Activated T-helper 2 cell treated with anti-CD3 and anti-CD28 coated beads, Interferon-gamma antibody, Interleukin-2, Interleukin-4, amounts not matched to agents 10 μg/mL and 5 μg/mL and 100 μg/mL, durations not matched to agents 14 hours and 24 hours and 36 hours (primary cell): ENCODE results near the gene SEPTIN2. TPM values are rescaled to one million over a fixed set of nuclear protein-coding genes. Genes with fewer than 3 reads are reported as not detected.
"Not testable (repeated sequence)": the region's sequence is repeated elsewhere in the genome, so short reads cannot be mapped to it uniquely, and the experiment has no call there.

Experiments
- DNase-seq: peaks from one replicate; pipeline ENCODE4 v3.0.0; 2021; ENCODE audit warnings: low spot score
- H3K27ac Mint-ChIP-seq: one replicate; pipeline ENCODE4 v1.8.0; 2021; ENCODE audit warnings: mixed read lengths
- H3K27me3 Mint-ChIP-seq: one replicate; pipeline ENCODE4 v1.8.0; 2021; ENCODE audit warnings: low read depth, mixed read lengths
- H3K36me3 Mint-ChIP-seq: one replicate; pipeline ENCODE4 v1.8.0; 2021; ENCODE audit warnings: low read depth, mixed read lengths
- H3K4me1 Mint-ChIP-seq: one replicate; pipeline ENCODE4 v1.8.0; 2021; ENCODE audit warnings: low read depth, mixed read lengths
- H3K4me3 Mint-ChIP-seq: one replicate; pipeline ENCODE4 v1.8.0; 2021; ENCODE audit warnings: low read depth, mild to moderate bottlenecking, moderate library complexity, mixed read lengths
- H3K9me3 Mint-ChIP-seq: one replicate; pipeline ENCODE4 v1.8.0; 2021; ENCODE audit warnings: mixed read lengths
- intact Hi-C: fragments of 100-400 bp; cut with micrococcal nuclease; formaldehyde crosslinking; loops from one replicate; pipeline ENCODE4 v1.15.1; 2023
- total RNA-seq: library from RNA; stranded (reverse); gene quantifications from 2 replicates; pipeline ENCODE4 v1.2.3, GENCODE V29; 2022

Gene SEPTIN2
- total RNA-seq, 1 donor from 2014 or later = 231 TPM

GRCh38 chr2:241291977-241292376 lies 23.7 kb upstream of the SEPTIN2 start:
- Mint-ChIP-seq H3K4me3 (no peak overlapping the region), H3K27ac (no peak overlapping the region), H3K27me3 (no peaks in the 10 kb centered on the region), H3K9me3 (no peaks in the 10 kb centered on the region), H3K36me3 (peaks cover 28% of the 10 kb centered on the region), H3K4me1 (peaks cover 24% of the 10 kb centered on the region)
- intact Hi-C loops = no loop called here
- DNase-seq = no peak

GRCh38 chr2:241293378-241293797 lies 22.3 kb upstream of the SEPTIN2 start:
- H3K27ac Mint-ChIP-seq, intact Hi-C loops, DNase-seq, H3K9me3 Mint-ChIP-seq, H3K4me3 Mint-ChIP-seq, H3K27me3 Mint-ChIP-seq: not testable (repeated sequence)
- Mint-ChIP-seq H3K36me3 (peaks cover 26% of the 10 kb centered on the region), H3K4me1 (peaks cover 26% of the 10 kb centered on the region)

- Mint-ChIP-seq H3K27ac (no peak overlapping the region), H3K4me1 (peaks cover 27% of the 10 kb centered on the region), H3K36me3 (peaks cover 15% of the 10 kb centered on the region), H3K9me3 (no peaks in the 10 kb centered on the region), H3K27me3 (no peaks in the 10 kb centered on the region), H3K4me3 (no peak overlapping the region)
- DNase-seq = no peak
- intact Hi-C loops = no loop called here
These were observed 20.2 kb upstream of the SEPTIN2 start for GRCh38 chr2:241295326-241296095.

GRCh38 chr2:241296767-241297166 lies 19.0 kb upstream of the SEPTIN2 start:
- intact Hi-C loops = no loop called here
- Mint-ChIP-seq H3K27ac (no peak overlapping the region), H3K4me1 (peaks cover 29% of the 10 kb centered on the region), H3K27me3 (no peaks in the 10 kb centered on the region), H3K4me3 (no peak overlapping the region), H3K9me3 (no peaks in the 10 kb centered on the region), H3K36me3 (peaks cover 15% of the 10 kb centered on the region)
- no peak for DNase-seq

- intact Hi-C loops = no loop called here
These were observed 17.1 kb upstream of the SEPTIN2 start for GRCh38 chr2:241298673-241299072.

GRCh38 chr2:241300000-241300399 lies 15.7 kb upstream of the SEPTIN2 start:
- Mint-ChIP-seq H3K9me3 (no peaks in the 10 kb centered on the region), H3K27me3 (no peaks in the 10 kb centered on the region), H3K4me3 (no peak overlapping the region), H3K27ac (no peak overlapping the region), H3K36me3 (peaks cover 15% of the 10 kb centered on the region), H3K4me1 (peaks cover 31% of the 10 kb centered on the region)
- intact Hi-C loops = no loop called here
- DNase-seq = no peak

More at GRCh38 chr2:241298673-241299072, 17.1 kb upstream of the SEPTIN2 start:
- Mint-ChIP-seq H3K36me3 (peaks cover 15% of the 10 kb centered on the region), H3K27ac (peak overlapping the region; percentile 9), H3K9me3 (no peaks in the 10 kb centered on the region), H3K27me3 (no peaks in the 10 kb centered on the region), H3K4me1 (peaks cover 27% of the 10 kb centered on the region), H3K4me3 (peak overlapping the region; percentile 17)
- no peak for DNase-seq

- H3K27me3 Mint-ChIP-seq = no peaks in the 10 kb centered on the region
- no peaks in the 10 kb centered on the region for H3K9me3 Mint-ChIP-seq
- DNase-seq = no peak
- no peak overlapping the region for H3K27ac Mint-ChIP-seq
- peaks cover 11% of the 10 kb centered on the region for H3K36me3 Mint-ChIP-seq
- no peak overlapping the region for H3K4me3 Mint-ChIP-seq
- H3K4me1 Mint-ChIP-seq = peaks cover 31% of the 10 kb centered on the region
- intact Hi-C loops = no loop called here
These were observed 13.6 kb upstream of the SEPTIN2 start for GRCh38 chr2:241302083-241302482.

GRCh38 chr2:241302759-241303651 lies 12.7 kb upstream of the SEPTIN2 start:
- Mint-ChIP-seq H3K36me3 (peaks cover 10% of the 10 kb centered on the region), H3K4me1 (peaks cover 33% of the 10 kb centered on the region), H3K27me3 (no peaks in the 10 kb centered on the region), H3K9me3 (no peaks in the 10 kb centered on the region), H3K27ac (peak overlapping the region; percentile 18), H3K4me3 (no peak overlapping the region)
- DNase-seq = no peak
- intact Hi-C loops = no loop called here

GRCh38 chr2:241304039-241304670 lies 11.6 kb upstream of the SEPTIN2 start:
- Mint-ChIP-seq H3K36me3 (peaks cover 12% of the 10 kb centered on the region), H3K4me3 (no peak overlapping the region), H3K27me3 (no peaks in the 10 kb centered on the region), H3K9me3 (no peaks in the 10 kb centered on the region), H3K27ac (no peak overlapping the region), H3K4me1 (peaks cover 32% of the 10 kb centered on the region)
- DNase-seq = no peak
- intact Hi-C loops = no loop called here

- intact Hi-C loops = no loop called here
- DNase-seq = no peak
- Mint-ChIP-seq H3K27ac (no peak overlapping the region), H3K36me3 (peaks cover 27% of the 10 kb centered on the region), H3K4me1 (peaks cover 49% of the 10 kb centered on the region), H3K27me3 (no peaks in the 10 kb centered on the region), H3K4me3 (no peak overlapping the region), H3K9me3 (no peaks in the 10 kb centered on the region)
These were observed 8.7 kb upstream of the SEPTIN2 start for GRCh38 chr2:241307055-241307454.

- Mint-ChIP-seq H3K9me3 (no peaks in the 10 kb centered on the region), H3K36me3 (peaks cover 33% of the 10 kb centered on the region), H3K4me1 (peaks cover 53% of the 10 kb centered on the region), H3K4me3 (no peak overlapping the region), H3K27me3 (no peaks in the 10 kb centered on the region), H3K27ac (no peak overlapping the region)
- DNase-seq = no peak
- intact Hi-C loops = no loop called here
These were observed 7.5 kb upstream of the SEPTIN2 start for GRCh38 chr2:241308267-241308666.

GRCh38 chr2:241308832-241309500 lies 6.8 kb upstream of the SEPTIN2 start:
- H3K9me3 Mint-ChIP-seq = no peaks in the 10 kb centered on the region
- intact Hi-C loops = no loop called here
- H3K4me3 Mint-ChIP-seq = no peak overlapping the region
- DNase-seq = no peak
- peaks cover 33% of the 10 kb centered on the region for H3K36me3 Mint-ChIP-seq
- H3K4me1 Mint-ChIP-seq = peaks cover 56% of the 10 kb centered on the region
- H3K27me3 Mint-ChIP-seq = no peaks in the 10 kb centered on the region
- H3K27ac Mint-ChIP-seq = no peak overlapping the region
